GM11168 (cell line): ENCODE measurements around the gene PANK2.
"Not testable (repeated sequence)": the region's sequence is repeated elsewhere in the genome, so short reads cannot be mapped to it uniquely, and the experiment has no call there.

Source experiments
- in situ Hi-C: fragments of 300-500 bp; cut with MboI; formaldehyde crosslinking; loops from one replicate; pipeline ENCODE4 v1.12.0; 2022; ENCODE audit warnings: low sequenced_read_pairs; ENCODE audit not compliant: unreplicated experiment

The PANK2 gene

DNA sequence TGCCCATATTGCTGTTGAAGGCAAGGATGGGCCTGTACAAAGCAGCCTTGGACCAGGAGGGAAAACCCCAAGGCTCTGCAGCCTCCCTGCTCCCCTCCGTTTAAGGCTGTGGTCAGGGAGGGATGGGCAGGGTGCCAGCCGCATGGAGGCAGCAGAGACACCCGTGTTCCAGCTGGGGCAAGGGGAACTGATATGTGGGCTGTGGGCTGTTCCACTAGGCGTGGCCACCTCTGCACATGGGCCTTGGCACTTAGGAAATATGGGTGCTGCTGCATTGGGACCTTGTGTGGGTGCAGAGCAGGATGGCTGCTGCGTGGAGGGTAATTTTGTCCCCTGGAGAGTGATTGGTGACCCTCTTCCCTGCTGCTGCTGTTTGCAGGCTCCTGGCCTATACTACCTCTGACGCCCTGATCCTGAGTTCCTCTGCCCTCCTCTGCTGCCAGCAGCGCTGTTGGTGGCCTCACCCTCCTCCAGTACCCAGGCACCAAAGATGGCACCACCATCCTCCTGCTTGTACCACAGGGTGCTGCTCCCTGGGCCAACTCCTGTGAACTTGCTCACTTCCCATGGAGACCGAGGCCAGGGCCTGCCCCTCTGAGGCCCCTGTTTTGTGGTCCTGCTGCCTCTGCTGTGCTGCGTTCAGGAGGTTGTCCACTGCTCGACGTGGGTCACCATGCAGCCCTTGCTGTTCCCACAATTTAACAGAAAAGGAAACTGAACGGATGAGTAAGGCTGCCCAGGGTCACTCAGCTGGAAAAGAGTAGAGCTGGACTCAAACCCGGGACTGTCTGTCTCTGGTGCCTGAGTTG, 35.3 kb downstream of the PANK2 start:
- in situ Hi-C loops, result no loop called here

DNA sequence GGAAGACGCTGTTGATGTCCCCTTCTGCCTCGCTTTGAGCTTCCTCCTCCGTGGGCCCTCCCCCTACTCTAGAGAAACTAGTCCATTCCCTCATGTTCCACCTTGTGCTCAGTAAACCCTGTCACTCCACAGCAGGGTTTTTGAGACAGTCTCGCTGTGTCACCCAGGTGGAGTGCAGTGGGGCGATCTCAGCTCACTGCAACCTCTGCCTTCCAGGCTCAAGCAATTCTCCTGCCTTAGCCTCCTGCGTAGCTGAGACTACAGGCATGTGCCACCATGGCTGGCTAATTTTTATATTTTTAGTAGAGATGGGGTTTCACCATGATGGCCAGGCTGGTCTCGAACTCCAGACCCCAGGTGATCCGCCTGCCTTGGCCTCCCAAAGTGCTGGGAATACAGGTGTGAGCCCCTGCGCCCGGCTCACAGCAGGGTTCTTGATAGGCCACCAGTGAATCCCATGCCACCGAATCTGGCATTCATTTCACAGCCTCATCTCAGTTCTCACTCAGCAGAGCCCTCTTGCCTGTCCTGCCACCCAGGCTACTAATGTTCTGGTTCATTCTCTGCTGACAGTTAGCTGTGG, 36.0 kb downstream of the PANK2 start:
- in situ Hi-C loops, result no loop called here

DNA sequence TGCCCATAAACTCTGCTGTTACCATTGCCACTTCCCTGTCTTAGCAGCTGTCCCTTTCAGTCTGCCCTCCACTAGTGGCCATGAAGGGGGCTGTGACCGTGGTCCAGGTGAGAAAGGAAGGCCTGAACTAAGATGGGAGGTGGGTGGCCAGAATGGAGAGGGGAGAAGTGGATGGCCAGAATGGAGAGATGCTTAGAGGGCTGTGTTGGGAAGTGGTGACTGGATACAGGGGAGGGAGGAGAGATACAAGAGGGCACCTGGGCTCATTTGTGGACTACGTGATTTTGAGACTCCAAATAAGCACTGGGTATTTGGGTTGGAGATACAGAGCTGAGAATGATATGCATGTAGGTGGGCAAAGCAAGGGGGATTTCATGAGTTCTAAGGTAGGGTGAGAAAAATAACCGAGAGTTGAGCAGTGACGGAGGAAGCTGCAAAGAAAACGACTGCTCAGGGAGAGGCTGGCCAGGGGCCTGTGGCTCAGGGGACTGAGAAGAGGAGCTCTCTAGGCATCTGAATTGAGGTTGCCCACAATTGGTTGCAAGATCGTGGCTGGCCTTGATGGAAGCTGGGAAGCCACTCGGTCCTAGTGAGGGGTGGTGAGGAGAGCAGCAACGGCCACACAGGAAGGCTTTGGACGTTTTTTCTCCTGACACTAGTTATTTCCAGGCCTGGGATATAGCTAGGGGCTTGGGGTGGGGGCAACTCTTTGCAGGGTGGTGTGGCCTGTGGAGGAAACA, 36.9 kb downstream of the PANK2 start:
- in situ Hi-C loops, result no loop called here

DNA sequence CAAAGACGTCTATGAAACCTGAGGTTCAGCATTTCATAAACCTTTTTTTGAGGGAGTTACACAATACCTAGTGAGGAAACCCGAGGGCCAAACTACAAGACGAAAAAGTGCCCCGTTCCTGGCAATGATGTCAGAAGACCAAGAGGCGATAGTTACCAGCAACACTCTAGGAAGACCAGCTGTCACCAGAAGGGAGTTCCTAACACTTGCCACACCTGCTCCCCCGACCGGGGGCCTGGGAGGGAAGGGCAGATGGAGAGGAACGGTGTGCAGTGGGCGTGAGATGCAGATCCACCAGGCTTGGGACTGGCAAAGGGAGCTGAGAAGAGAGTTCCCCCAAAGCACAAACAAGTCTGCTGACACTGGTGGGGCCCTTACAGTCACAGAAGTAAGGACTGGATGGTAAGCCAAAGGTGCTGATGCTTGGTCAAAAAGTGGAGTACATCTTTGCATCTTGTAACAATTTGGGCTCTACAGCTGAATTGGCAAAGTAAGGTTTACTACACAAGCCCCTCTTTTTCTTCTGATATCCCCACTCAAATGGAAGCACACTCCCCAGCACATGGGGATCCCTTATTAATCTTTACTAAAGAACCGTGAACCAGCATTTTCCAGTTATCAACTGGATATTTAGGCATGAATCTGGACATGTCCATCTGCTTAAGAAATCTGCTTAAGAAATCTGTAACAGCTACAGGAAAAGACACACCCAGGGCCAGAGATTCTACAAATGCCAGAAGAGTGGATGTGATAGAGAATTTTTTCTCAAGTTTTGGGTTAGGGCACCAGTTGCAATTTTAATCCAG, 38.5 kb downstream of the PANK2 start:
- in situ Hi-C loops, result no loop called here

DNA sequence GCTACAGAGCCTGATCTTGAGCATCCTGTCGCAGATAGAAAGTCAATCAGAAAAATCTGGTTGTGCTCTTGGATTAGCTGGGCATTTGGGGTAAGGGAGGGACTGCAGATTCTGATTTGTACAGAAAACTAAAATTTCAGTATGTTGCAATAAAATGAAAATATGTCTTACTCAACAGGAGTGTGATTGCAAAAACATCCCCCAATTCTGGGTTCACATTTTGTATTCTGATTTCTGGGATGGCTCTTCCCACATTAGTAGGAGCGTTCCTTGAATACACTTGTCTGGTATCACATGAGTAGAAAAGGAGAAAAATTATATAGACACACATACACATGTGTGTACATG, 40.5 kb downstream of the PANK2 start:
- in situ Hi-C loops, result no loop called here

DNA sequence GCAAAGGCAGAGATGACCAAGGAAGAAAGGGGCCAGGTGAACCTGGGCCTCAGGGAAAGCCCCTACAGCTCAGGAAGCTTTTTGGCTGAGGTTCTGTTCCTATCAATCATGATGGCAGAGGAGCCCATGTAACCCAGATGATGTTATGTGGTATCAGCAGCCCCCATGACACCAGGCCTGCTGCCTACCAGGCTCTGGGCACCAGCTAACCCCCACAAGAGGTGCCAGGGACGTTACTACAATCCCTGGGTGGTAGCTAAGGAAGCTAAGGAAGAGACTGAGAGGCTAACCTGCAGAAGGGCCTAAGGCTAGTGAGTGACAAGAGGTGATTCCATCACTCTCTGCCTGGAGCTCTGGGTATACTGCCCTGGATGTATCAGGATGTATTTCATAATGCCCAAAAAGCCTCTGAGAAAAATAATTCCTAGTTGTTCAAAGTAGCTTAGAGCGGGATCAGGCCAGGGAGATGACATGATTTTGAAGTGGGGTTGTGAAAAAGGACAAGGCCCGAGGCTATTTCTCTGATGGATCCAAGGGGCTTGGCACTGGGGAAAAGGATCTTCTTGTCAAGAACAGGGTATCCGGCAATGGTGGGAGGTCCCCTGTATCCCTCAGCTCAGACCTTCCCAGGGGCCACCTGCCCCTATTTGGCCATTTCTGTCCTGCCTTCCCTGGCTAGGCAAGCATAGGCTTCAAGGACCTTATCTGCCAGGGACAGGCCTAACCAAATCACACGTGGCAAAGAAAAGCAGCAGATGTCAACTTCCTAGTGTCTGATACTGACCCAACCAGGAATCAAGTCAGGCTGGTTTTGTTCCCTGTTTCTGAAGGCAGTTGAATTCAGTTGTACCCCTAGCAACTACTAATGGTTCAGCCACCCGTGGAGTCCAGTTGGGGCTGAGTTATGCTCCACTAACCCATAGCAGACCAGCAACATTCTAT, 41.3 kb downstream of the PANK2 start:
- in situ Hi-C loops, result no loop called here

DNA sequence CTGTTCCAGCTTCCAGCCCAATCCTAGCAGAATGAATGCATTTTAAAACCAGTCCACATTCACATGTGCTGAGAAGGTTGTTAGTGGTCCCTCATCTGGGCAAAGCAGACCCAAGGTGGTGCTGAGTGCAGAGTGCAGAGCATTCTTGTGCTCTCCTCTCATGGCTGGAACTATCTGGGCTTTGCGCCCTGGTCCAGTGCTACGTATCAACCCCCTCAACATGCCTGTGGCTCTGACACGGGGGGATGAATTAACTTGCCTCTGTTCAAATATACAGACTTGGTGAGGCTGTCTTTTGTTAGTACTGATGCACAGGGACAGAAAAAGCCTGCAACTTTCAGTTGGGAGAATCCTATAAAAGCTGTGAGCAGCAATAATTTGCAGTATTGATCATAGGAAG, 42.5 kb downstream of the PANK2 start:
- in situ Hi-C loops, result no loop called here

DNA sequence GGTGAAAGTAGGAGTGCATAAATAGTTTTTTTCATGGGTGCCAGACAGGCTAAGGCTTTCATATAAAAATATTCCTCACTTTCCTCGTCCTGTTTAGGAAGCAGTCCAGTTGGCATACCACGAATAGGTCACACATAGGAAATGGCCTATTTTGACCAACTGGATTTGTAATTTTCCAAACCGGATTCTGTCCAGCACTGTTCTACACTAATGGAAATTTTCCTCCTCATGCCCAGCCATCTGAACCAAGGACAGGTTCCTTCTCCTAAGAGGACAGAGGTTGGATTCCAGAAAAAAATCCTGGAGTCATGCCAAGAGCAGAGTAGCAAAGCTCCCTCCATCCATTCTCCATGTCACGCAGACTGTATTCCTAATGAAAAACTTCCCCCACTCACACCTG, 43.1 kb downstream of the PANK2 start:
- in situ Hi-C loops, result no loop called here

DNA sequence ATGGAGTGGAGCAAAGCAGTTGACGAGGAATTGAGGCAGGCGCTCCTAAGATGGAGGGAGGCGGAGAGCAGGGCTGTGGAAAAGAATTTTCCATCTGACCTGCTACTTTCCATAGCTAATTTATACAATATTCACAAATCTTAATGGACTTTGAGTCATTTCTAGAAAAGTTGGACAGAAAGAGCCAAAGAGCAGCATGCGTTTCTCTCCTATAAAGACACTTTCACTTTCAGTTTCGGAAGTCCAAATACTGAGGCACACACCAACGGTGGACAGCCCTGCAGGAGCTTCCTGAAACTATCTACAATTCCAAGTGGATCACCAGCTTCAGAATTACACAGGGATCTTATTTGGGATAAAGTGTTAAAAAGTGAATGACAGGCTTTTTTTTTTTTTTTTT, 43.5 kb downstream of the PANK2 start:
- in situ Hi-C loops, result no loop called here

DNA sequence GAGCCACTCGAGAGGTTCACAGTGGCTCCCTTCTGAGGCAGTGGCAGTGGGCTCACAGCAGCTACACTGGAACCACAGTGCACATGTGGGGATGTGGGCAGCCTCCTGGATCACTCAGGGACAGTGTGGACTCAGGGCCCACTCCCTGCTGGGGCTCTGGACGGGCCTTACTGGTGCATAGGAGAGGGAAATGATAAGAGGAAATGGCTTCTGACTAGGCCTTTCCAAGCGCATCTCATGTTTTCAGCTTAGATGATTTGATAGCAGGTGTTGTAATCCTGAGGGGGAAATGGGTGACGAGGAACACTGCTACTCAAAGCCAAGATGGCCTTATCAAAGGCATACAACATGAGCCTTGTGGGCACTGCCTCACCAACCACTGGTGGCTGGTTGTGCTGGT, 44.0 kb downstream of the PANK2 start:
- in situ Hi-C loops, result no loop called here

DNA sequence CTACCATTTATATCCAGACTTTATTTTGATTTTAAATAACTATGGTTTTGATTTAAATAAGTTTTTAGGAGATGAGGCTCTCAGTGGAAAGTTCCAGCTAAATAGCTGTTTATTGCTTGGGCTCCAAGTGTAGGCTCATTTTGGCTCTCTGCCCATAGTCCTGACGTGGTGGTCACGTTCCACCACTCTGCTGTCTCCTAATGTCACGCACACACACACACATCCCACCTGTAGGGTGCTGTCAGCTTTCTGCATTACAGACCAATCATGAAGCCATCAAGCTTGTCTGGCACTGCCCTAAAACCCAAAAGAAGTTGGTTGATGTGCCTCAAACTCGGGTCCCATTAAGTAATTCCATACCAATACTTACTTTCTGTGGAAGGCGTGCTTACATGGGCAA, 45.4 kb downstream of the PANK2 start:
- in situ Hi-C loops, result no loop called here

DNA sequence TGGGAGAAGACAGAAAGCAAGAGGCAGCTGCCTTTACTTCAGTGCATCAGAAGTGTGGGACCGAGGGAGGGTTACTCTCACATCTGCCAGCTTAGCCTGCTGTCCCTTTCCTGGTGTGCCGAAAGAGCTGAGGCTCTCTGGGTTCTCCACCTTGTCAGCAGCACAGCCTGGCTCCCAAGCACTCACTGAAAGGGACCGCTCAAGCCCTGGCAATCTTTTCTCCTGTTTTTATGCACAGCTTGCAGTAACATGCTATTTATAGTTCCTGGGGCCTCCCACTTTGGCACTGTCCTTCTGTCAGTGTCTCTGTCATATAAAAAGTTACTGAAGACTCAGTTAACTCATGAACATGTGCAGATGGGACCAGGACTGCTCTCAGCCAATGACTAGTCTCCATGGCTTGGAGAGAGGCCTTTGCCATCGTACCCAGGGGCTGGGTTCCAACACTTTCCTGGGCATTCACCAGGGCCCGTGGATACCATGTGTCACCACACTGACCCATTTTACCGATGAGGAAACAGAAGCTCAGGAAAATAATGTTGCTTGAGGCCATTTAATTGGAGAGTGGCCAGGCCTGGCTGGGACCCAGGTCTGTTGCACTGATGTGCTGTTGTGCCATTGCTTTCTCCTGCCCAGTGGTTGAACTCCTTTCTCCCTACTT, 46.2 kb downstream of the PANK2 start:
- in situ Hi-C loops, result no loop called here

DNA sequence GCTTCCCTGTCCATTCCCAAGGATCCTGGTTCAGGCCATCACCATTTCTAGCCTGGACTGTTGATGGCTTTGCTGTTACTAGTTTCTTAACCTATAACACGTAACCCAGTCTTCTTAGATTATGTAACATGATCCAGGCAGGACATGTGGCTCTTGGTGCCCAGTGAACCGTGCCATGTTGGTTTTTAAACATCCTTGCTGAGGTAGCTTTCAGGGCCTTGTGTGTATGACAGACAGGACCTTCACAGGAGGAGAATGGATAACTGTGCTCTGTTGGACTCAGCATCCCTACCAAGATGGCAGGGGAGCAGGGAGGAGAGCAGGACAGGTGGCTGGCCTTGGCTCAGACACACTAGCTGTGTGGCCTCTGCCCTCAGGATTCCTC, 46.8 kb downstream of the PANK2 start:
- in situ Hi-C loops, result no loop called here

DNA sequence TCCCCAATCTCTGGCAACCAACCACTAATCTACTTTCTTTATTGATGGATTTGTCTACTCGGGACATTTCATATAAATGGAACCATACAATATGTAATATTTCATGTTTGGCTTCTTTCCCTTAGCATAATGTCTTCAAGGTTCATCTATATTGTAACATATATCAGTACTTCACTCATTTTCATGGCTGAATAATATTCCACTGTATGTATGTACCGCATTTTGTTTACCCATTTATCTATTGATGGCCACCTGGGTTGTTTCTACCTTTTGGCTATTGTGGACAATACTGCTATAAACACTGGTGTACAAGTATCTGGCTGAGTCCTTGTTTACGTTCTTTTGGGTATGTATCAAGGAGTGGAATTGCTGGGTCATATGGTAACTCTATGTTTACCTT, 48.4 kb downstream of the PANK2 start:
- in situ Hi-C loops, result no loop called here

DNA sequence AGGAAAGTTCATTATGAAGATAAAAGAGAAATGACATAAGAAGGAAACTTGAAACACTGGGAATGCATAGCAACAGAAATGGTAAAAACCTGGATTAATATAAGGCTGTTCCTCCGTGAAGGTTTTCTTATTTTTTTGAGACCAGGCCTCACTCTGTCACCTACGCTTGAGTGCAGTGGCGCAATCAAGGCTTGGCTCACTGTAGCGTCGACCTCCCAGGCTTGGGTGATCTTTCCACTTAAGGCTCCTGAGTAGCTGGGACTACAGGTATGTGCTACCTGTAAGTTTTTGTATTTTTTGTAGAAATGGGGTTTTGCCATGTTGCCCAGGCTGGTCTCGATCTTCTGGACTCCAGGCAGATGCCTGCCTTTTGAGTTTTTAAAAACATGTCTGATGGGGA, 51.7 kb downstream of the PANK2 start:
- in situ Hi-C loops, result no loop called here

DNA sequence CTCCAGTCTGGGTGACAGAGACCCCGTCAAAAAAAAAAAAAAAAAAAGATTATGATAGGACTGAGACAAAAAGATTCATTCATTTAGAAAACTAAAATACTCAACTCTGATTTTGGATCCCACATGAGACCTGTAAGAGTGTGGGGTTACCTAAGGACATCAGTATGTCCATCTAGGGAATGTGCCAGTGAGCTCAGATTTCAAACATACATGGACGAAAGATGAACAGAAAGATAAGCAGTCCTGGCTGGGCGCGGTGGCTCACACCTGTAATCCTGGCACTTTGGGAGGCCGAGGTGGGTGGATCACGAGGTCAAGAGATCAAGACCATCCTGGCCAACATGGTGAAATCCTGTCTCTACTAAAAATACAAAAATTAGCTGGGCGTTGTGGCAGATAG, 57.5 kb downstream of the PANK2 start:
- in situ Hi-C loops, result not testable (repeated sequence)

DNA sequence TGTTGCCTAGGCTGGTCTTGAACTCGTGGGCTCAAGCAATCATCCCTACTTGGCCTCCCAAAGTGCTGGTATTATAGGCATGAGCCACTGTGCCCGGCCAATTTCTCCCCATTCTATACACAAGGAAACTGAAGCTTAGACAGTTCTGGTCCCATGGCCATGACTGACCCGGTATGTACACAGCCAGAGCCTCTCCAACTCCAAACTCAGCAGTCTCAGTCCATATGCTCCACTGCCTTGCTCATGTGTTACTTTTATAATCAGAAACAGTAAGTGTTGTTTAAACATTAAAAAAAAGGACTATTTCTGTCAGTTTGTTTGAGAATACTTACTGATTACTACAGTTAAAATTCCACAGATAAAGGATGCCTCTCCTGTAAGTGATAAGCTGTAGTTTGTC, 75.5 kb downstream of the PANK2 start:
- in situ Hi-C loops, result no loop called here

DNA sequence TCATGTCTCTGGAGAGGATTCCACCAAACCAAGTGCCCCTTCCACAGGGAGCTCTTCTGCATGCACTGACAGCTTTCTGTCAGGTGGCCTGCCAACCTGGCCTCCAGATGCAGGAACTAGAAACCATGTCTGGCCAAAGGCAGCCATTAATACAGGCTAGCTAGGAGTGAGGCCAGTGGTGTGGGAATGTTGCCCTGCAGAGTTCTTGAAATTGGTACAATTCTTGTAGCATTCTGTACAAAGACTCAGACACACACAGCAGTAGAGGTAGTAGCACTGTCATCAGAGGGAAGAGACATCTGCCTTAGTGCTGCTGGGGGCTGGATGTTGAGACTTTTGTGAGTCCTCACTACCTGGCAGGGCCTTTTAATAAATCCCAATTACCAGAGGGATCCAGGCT, 77.4 kb downstream of the PANK2 start:
- in situ Hi-C loops, result no loop called here

DNA sequence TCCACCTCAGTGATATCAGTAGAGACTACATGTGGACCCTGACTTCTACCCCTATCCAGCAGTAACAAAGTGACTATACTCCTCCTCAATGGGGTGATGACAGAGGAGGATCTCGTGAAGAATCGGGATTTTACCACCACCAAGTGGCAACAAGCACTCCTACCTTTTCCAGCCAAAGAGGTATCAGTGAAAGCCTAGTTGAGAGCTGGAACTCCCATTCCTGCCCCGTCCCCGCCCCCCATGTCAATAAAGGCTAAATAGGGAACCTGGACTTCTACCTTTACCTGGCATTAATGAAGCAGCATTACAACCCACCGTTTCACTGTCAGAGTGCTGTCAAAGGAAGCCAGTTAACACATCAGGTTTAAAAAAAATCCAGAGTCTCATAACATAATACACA, 80.8 kb downstream of the PANK2 start:
- in situ Hi-C loops, result no loop called here
